ENCODE results near the gene IQGAP2.

The IQGAP2 gene

GRCh38 chr5:76642390-76643040 lies 239.4 kb downstream of the IQGAP2 start:
- no peak overlapping the region for H3K14ac ChIP-seq (ENCODE audit: low read length)
- peaks cover 0 to 11% of the 10 kb centered on the region in 2 donors for H3K36me3 ChIP-seq (replicated peaks in 1 of 2; ENCODE audit: control insufficient read depth in 2 of 2, insufficient read depth in 2 of 2, low read length in 2 of 2)
- H3K27me3 ChIP-seq (ENCODE audit: control insufficient read depth in 3 of 3, insufficient read depth in 3 of 3, low read depth in 1 of 3, low read length in 3 of 3): no peaks in the 10 kb centered on the region
- H4K8ac ChIP-seq (ENCODE audit: low read depth, low read length): no peak overlapping the region
- no peaks in the 10 kb centered on the region for H3K4me1 ChIP-seq (ENCODE audit: control insufficient read depth in 2 of 2, insufficient read depth in 1 of 2, low read depth in 1 of 2, low read length in 2 of 2)
- no peak overlapping the region for H2AK5ac ChIP-seq (ENCODE audit: low read depth, low read length)
- H3K9me3 ChIP-seq (replicated peaks in 1 of 2; ENCODE audit: control insufficient read depth in 2 of 2, insufficient read depth in 1 of 2, low read depth in 1 of 2, low read length in 2 of 2): peaks cover 0 to under 1% of the 10 kb centered on the region in 2 donors
- H3K4me2 ChIP-seq (ENCODE audit: insufficient read depth, low read length, poor library complexity, severe bottlenecking): no peak overlapping the region
- H4K91ac ChIP-seq (ENCODE audit: low read depth, low read length, poor library complexity): no peak overlapping the region
- H2BK15ac ChIP-seq (ENCODE audit: low read length): no peak overlapping the region
- no peak overlapping the region for H3K23ac ChIP-seq (ENCODE audit: low read depth, low read length, poor library complexity)
- no peak overlapping the region for H3K4ac ChIP-seq (ENCODE audit: low read length)
- H2BK12ac ChIP-seq (ENCODE audit: low read length): no peak overlapping the region
- no peak overlapping the region for H2BK120ac ChIP-seq (ENCODE audit: low read depth, low read length)
- no peak overlapping the region for H2BK5ac ChIP-seq (ENCODE audit: low read length)
- no peak overlapping the region for H3K9ac ChIP-seq (ENCODE audit: low read depth, low read length, poor library complexity)
- H3K4me3 ChIP-seq (ENCODE audit: low read length in 2 of 2): no peak overlapping the region
- peaks cover 2% of the 10 kb centered on the region for H3K79me1 ChIP-seq (ENCODE audit: low read depth, low read length)
- no peak for DNase-seq (ENCODE audit: low spot score)
- no peak overlapping the region for H3K18ac ChIP-seq (ENCODE audit: low read length)
- H2AFZ ChIP-seq (ENCODE audit: low read length): no peak overlapping the region
- no CpG with 5 or more reads among the region's 6 CpGs for WGBS, 2 donors (ENCODE audit: extremely low coverage in 2 of 2, insufficient read length in 2 of 2, insufficient replicate concordance in 1 of 2)
- H3K27ac ChIP-seq (replicated peaks; ENCODE audit: low read length): no peak overlapping the region

GRCh38 chr5:76643371-76643770 lies 240.3 kb downstream of the IQGAP2 start:
- H3K23ac ChIP-seq (ENCODE audit: low read depth, low read length, poor library complexity): no peak overlapping the region
- H4K8ac ChIP-seq (ENCODE audit: low read depth, low read length): no peak overlapping the region
- no peak overlapping the region for H2BK15ac ChIP-seq (ENCODE audit: low read length)
- H2BK5ac ChIP-seq (ENCODE audit: low read length): no peak overlapping the region
- H4K91ac ChIP-seq (ENCODE audit: low read depth, low read length, poor library complexity): no peak overlapping the region
- no peak overlapping the region for H3K4me3 ChIP-seq (ENCODE audit: low read length in 2 of 2)
- no peak overlapping the region for H2BK12ac ChIP-seq (ENCODE audit: low read length)
- peaks cover 0 to 15% of the 10 kb centered on the region in 2 donors for H3K36me3 ChIP-seq (replicated peaks in 1 of 2; ENCODE audit: control insufficient read depth in 2 of 2, insufficient read depth in 2 of 2, low read length in 2 of 2)
- H2BK120ac ChIP-seq (ENCODE audit: low read depth, low read length): no peak overlapping the region
- no peak overlapping the region for H3K18ac ChIP-seq (ENCODE audit: low read length)
- H3K4ac ChIP-seq (ENCODE audit: low read length): no peak overlapping the region
- H3K4me2 ChIP-seq (ENCODE audit: insufficient read depth, low read length, poor library complexity, severe bottlenecking): no peak overlapping the region
- H3K9ac ChIP-seq (ENCODE audit: low read depth, low read length, poor library complexity): no peak overlapping the region
- H3K79me1 ChIP-seq (ENCODE audit: low read depth, low read length): peaks cover 2% of the 10 kb centered on the region
- peaks cover 0 to 9% of the 10 kb centered on the region in 2 donors for H3K9me3 ChIP-seq (replicated peaks in 1 of 2; ENCODE audit: control insufficient read depth in 2 of 2, insufficient read depth in 1 of 2, low read depth in 1 of 2, low read length in 2 of 2)
- H3K27ac ChIP-seq (replicated peaks; ENCODE audit: low read length): no peak overlapping the region
- H3K27me3 ChIP-seq (ENCODE audit: control insufficient read depth in 3 of 3, insufficient read depth in 3 of 3, low read depth in 1 of 3, low read length in 3 of 3): no peaks in the 10 kb centered on the region
- H2AK5ac ChIP-seq (ENCODE audit: low read depth, low read length): no peak overlapping the region
- DNase-seq (ENCODE audit: low spot score): no peak
- H3K4me1 ChIP-seq (ENCODE audit: control insufficient read depth in 2 of 2, insufficient read depth in 1 of 2, low read depth in 1 of 2, low read length in 2 of 2): no peaks in the 10 kb centered on the region
- no peak overlapping the region for H3K14ac ChIP-seq (ENCODE audit: low read length)
- H2AFZ ChIP-seq (ENCODE audit: low read length): no peak overlapping the region

- no CpG with 5 or more reads among the region's 2 CpGs for WGBS, 2 donors (ENCODE audit: extremely low coverage in 2 of 2, insufficient read length in 2 of 2, insufficient replicate concordance in 1 of 2)
- no peak overlapping the region for H3K4ac ChIP-seq (ENCODE audit: low read length)
Observed at GRCh38 chr5:76649140-76649539, 246.1 kb downstream of the IQGAP2 start.

GRCh38 chr5:76652809-76653414 lies 249.8 kb downstream of the IQGAP2 start:
- H3K79me1 ChIP-seq (ENCODE audit: low read depth, low read length): no peaks in the 10 kb centered on the region
- no peak overlapping the region for H3K4me2 ChIP-seq (ENCODE audit: insufficient read depth, low read length, poor library complexity, severe bottlenecking)
- no peak overlapping the region for H2AK5ac ChIP-seq (ENCODE audit: low read depth, low read length)
- no peak overlapping the region for H2BK120ac ChIP-seq (ENCODE audit: low read depth, low read length)
- H3K4me3 ChIP-seq (ENCODE audit: low read length in 2 of 2): no peak overlapping the region
- H2BK12ac ChIP-seq (ENCODE audit: low read length): no peak overlapping the region
- no peak overlapping the region for H2AFZ ChIP-seq (ENCODE audit: low read length)
- H3K23ac ChIP-seq (ENCODE audit: low read depth, low read length, poor library complexity): no peak overlapping the region
- peaks cover 4 to 25% of the 10 kb centered on the region in 2 donors for H3K9me3 ChIP-seq (replicated peaks in 1 of 2; ENCODE audit: control insufficient read depth in 2 of 2, insufficient read depth in 1 of 2, low read depth in 1 of 2, low read length in 2 of 2)
- H3K18ac ChIP-seq (ENCODE audit: low read length): no peak overlapping the region
- no peaks in the 10 kb centered on the region for H3K4me1 ChIP-seq (ENCODE audit: control insufficient read depth in 2 of 2, insufficient read depth in 1 of 2, low read depth in 1 of 2, low read length in 2 of 2)
- peaks cover 1 to 25% of the 10 kb centered on the region in 2 donors for H3K36me3 ChIP-seq (replicated peaks in 1 of 2; ENCODE audit: control insufficient read depth in 2 of 2, insufficient read depth in 2 of 2, low read length in 2 of 2)
- no peak overlapping the region for H2BK5ac ChIP-seq (ENCODE audit: low read length)
- no peak overlapping the region for H3K4ac ChIP-seq (ENCODE audit: low read length)
- no peak overlapping the region for H4K8ac ChIP-seq (ENCODE audit: low read depth, low read length)
- H3K27me3 ChIP-seq (ENCODE audit: control insufficient read depth in 3 of 3, insufficient read depth in 3 of 3, low read depth in 1 of 3, low read length in 3 of 3): no peaks in the 10 kb centered on the region
- H3K14ac ChIP-seq (ENCODE audit: low read length): no peak overlapping the region
- DNase-seq (ENCODE audit: low spot score): no peak
- no CpG with 5 or more reads among the region's 3 CpGs for WGBS, 2 donors (ENCODE audit: extremely low coverage in 2 of 2, insufficient read length in 2 of 2, insufficient replicate concordance in 1 of 2)
- no peak overlapping the region for H3K27ac ChIP-seq (replicated peaks; ENCODE audit: low read length)
- no peak overlapping the region for H3K9ac ChIP-seq (ENCODE audit: low read depth, low read length, poor library complexity)
- H2BK15ac ChIP-seq (ENCODE audit: low read length): no peak overlapping the region
- H4K91ac ChIP-seq (ENCODE audit: low read depth, low read length, poor library complexity): no peak overlapping the region

More at GRCh38 chr5:76649140-76649539, 246.1 kb downstream of the IQGAP2 start:
- H3K4me3 ChIP-seq (ENCODE audit: low read length in 2 of 2): no peak overlapping the region
- H3K27ac ChIP-seq (replicated peaks; ENCODE audit: low read length): no peak overlapping the region
- H3K4me1 ChIP-seq (ENCODE audit: control insufficient read depth in 2 of 2, insufficient read depth in 1 of 2, low read depth in 1 of 2, low read length in 2 of 2): no peaks in the 10 kb centered on the region
- H4K91ac ChIP-seq (ENCODE audit: low read depth, low read length, poor library complexity): no peak overlapping the region
- H3K4me2 ChIP-seq (ENCODE audit: insufficient read depth, low read length, poor library complexity, severe bottlenecking): no peak overlapping the region
- no peaks in the 10 kb centered on the region for H3K79me1 ChIP-seq (ENCODE audit: low read depth, low read length)
- H3K23ac ChIP-seq (ENCODE audit: low read depth, low read length, poor library complexity): no peak overlapping the region
- H3K9me3 ChIP-seq (replicated peaks in 1 of 2; ENCODE audit: control insufficient read depth in 2 of 2, insufficient read depth in 1 of 2, low read depth in 1 of 2, low read length in 2 of 2): peaks cover 4 to 29% of the 10 kb centered on the region in 2 donors
- H2AK5ac ChIP-seq (ENCODE audit: low read depth, low read length): no peak overlapping the region
- H2AFZ ChIP-seq (ENCODE audit: low read length): no peak overlapping the region
- no peak overlapping the region for H2BK12ac ChIP-seq (ENCODE audit: low read length)
- H3K9ac ChIP-seq (ENCODE audit: low read depth, low read length, poor library complexity): no peak overlapping the region
- no peak overlapping the region for H3K14ac ChIP-seq (ENCODE audit: low read length)
- H2BK15ac ChIP-seq (ENCODE audit: low read length): no peak overlapping the region
- DNase-seq (ENCODE audit: low spot score): no peak
- H3K36me3 ChIP-seq (replicated peaks in 1 of 2; ENCODE audit: control insufficient read depth in 2 of 2, insufficient read depth in 2 of 2, low read length in 2 of 2): peaks cover 1 to 12% of the 10 kb centered on the region in 2 donors
- no peak overlapping the region for H3K18ac ChIP-seq (ENCODE audit: low read length)
- H2BK5ac ChIP-seq (ENCODE audit: low read length): no peak overlapping the region
- H4K8ac ChIP-seq (ENCODE audit: low read depth, low read length): no peak overlapping the region
- H3K27me3 ChIP-seq (ENCODE audit: control insufficient read depth in 3 of 3, insufficient read depth in 3 of 3, low read depth in 1 of 3, low read length in 3 of 3): no peaks in the 10 kb centered on the region
- H2BK120ac ChIP-seq (ENCODE audit: low read depth, low read length): no peak overlapping the region

All from neuronal stem cell (in vitro differentiated cells).